GM21360 (cell line): ENCODE results near the gene IFIT2.

ENCODE experiments used
- ATAC-seq: cut with Tn5 transposase; IDR thresholded peaks from one replicate; pipeline ENCODE4 v1.9.1; 2021; ENCODE audit warnings: mild to moderate bottlenecking, moderate library complexity; ENCODE audit not compliant: unreplicated experiment

IFIT2 gene

GRCh38 chr10:89337484-89337883, 35.6 kb downstream of the IFIT2 start:
- ATAC-seq = no peak

GRCh38 chr10:89338713-89339112, 36.9 kb downstream of the IFIT2 start:
- no peak for ATAC-seq

GRCh38 chr10:89339875-89340274, 38.0 kb downstream of the IFIT2 start:
- ATAC-seq = no peak

- ATAC-seq = no peak
Observed at GRCh38 chr10:89341649-89342048, 39.8 kb downstream of the IFIT2 start.

- no peak for ATAC-seq
Observed at GRCh38 chr10:89342206-89342958, 40.5 kb downstream of the IFIT2 start.

GRCh38 chr10:89343089-89343767, 41.4 kb downstream of the IFIT2 start:
- ATAC-seq = no peak

GRCh38 chr10:89344156-89344555, 42.3 kb downstream of the IFIT2 start:
- no peak for ATAC-seq

GRCh38 chr10:89345367-89346000, 43.6 kb downstream of the IFIT2 start:
- no peak for ATAC-seq

GRCh38 chr10:89346405-89347254, 44.8 kb downstream of the IFIT2 start:
- ATAC-seq = no peak

- ATAC-seq = no peak
Observed at GRCh38 chr10:89347701-89348457, 46.0 kb downstream of the IFIT2 start.

GRCh38 chr10:89348481-89348880, 46.6 kb downstream of the IFIT2 start:
- ATAC-seq = no peak

- no peak for ATAC-seq
Observed at GRCh38 chr10:89348975-89349374, 47.1 kb downstream of the IFIT2 start.

GRCh38 chr10:89350631-89351315, 48.9 kb downstream of the IFIT2 start:
- ATAC-seq = peak; percentile 33

GRCh38 chr10:89351412-89351779, 49.5 kb downstream of the IFIT2 start:
- ATAC-seq = peak; percentile 69

GRCh38 chr10:89351780-89352597, 50.1 kb downstream of the IFIT2 start:
- peak; percentile 38 for ATAC-seq

GRCh38 chr10:89352802-89353201, 51.0 kb downstream of the IFIT2 start:
- ATAC-seq = no peak

- ATAC-seq = no peak
Observed at GRCh38 chr10:89355394-89355931, 53.6 kb downstream of the IFIT2 start.

GRCh38 chr10:89357096-89357495, 55.2 kb downstream of the IFIT2 start:
- ATAC-seq = no peak

- ATAC-seq = no peak
Observed at GRCh38 chr10:89357975-89358374, 56.1 kb downstream of the IFIT2 start.
